ENCODE results near the gene NFRKB.

NFRKB gene

DNA sequence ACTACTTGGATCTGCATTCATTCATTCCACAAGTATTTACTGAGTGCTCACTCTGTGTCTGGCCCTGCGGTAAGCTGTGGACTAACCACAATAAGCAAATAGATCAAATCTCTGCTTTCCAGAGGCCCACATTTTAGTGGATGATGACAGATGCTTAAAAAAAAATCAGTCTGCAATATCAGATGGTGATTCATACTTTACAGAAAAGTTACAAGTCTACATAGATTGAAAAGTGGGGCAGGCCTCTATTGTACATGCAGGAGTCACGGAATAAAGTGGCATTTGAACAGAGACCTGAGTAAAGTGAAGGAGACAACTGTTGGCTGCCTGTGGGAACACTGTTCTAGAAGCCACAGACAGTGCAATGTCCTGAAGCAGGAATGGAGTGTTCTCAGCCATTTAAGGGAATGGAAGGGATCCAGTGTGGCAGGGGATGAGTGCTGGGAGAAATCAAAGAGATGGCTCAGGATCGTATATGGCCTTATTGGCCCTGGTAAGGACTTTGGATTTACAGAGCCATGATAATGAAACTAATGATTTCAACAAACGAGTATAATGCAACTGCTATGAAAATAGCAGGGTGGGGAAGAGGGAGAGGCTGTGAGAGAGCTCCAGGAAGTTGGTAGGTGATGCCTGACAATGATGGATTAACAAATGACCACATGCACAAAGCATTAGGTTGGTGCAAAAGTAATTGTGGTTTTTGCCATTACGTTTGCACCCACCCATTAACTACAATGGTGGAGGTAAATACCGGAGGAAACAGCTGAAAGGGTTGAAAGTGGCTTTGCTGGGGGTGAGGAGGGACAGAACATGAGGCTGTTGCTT lies 48.7 kb downstream of the NFRKB start:
- in situ Hi-C loops (cut with MboI; ENCODE audit: low sequenced_read_pairs) = no loop called here
- no peak for DNase-seq (ENCODE audit: low spot score in 2 of 2)
- no peaks in the 10 kb centered on the region for H3K27me3 ChIP-seq (ENCODE audit: low read depth)
- no peaks in the 10 kb centered on the region for H3K36me3 ChIP-seq (replicated peaks)
- H3K4me3 ChIP-seq = no peak overlapping the region
- peaks cover 6% of the 10 kb centered on the region for H3K4me1 ChIP-seq
- no peaks in the 10 kb centered on the region for H3K9me3 ChIP-seq
